H1 (cell line): ENCODE results near the gene KCNRG. TPM values are rescaled to one million over a fixed set of nuclear protein-coding genes. Genes with fewer than 3 reads are reported as not detected.

ENCODE experiments used
- ASH2L ChIP-seq: fragments of 200-600, 300-600 bp; sonication (generic); IDR thresholded peaks from one replicate; pipeline ENCODE4 v1.7.1; 2017; ENCODE audit warnings: low read length
- BACH1 ChIP-seq: IDR thresholded peaks from 2 replicates; pipeline ENCODE4 v1.6.1; 2012; ENCODE audit warnings: low read length, improper control_type of control experiment
- CBX5 ChIP-seq: fragments of 300-800, 300-1000 bp; sonication (generic); IDR thresholded peaks from 2 replicates; pipeline ENCODE4 v1.7.1; 2016; ENCODE audit warnings: antibody characterized with exemption, low read length, low read depth
- CEBPB ChIP-seq: IDR thresholded peaks from 2 replicates; pipeline ENCODE4 v1.6.1; 2012; ENCODE audit warnings: low read depth, low read length
- HDAC6 ChIP-seq: IDR thresholded peaks from one replicate; pipeline ENCODE4 v1.7.1; 2012; ENCODE audit warnings: low read depth, mild to moderate bottlenecking, inconsistent platforms, low read length, moderate library complexity
- NANOG ChIP-seq: IDR thresholded peaks from 2 replicates; pipeline ENCODE4 v1.6.1; 2011; ENCODE audit warnings: low read length, low read depth, mild to moderate bottlenecking, inconsistent platforms; ENCODE audit not compliant: insufficient read depth, poor library complexity, severe bottlenecking
- POLR2A ChIP-seq, 2 experiments: IDR thresholded peaks; 1 replicate in 1 of 2; 2 replicates in 1 of 2; pipeline ENCODE4 v1.6.1; 2011; ENCODE audit warnings: low read depth in 2 of 2, low read length in 2 of 2, mild to moderate bottlenecking in 2 of 2; ENCODE audit errors: control extremely low read depth in 1 of 2
- RAD21 ChIP-seq, 2 experiments: IDR thresholded peaks in 1 of 2; conservative IDR thresholded peaks in 1 of 2; 2 replicates each; pipeline ENCODE4 v1.6.1; 2011; ENCODE audit warnings: low read depth in 2 of 2, low read length in 2 of 2, improper control_type of control experiment in 1 of 2, inconsistent platforms in 1 of 2, mild to moderate bottlenecking in 1 of 2, moderate library complexity in 1 of 2
- RFX5 ChIP-seq: IDR thresholded peaks from 2 replicates; pipeline ENCODE4 v1.6.1; 2011; ENCODE audit warnings: low read depth, low read length, improper control_type of control experiment, borderline replicate concordance
- SIN3A ChIP-seq, 2 experiments: IDR thresholded peaks in 1 of 2; conservative IDR thresholded peaks in 1 of 2; 2 replicates each; pipeline ENCODE4 v1.6.1; 2011 to 2012; ENCODE audit warnings: low read length in 2 of 2, improper control_type of control experiment in 1 of 2, low read depth in 1 of 2, mild to moderate bottlenecking in 1 of 2
- SIX5 ChIP-seq: IDR thresholded peaks from 2 replicates; pipeline ENCODE4 v1.6.1; 2011; ENCODE audit warnings: mild to moderate bottlenecking, low read depth, low read length
- SP4 ChIP-seq: IDR thresholded peaks from 2 replicates; pipeline ENCODE4 v1.6.1; 2012; ENCODE audit warnings: low read length, inconsistent platforms
- SRF ChIP-seq: IDR thresholded peaks from 2 replicates; pipeline ENCODE4 v1.6.1; 2011; ENCODE audit warnings: mild to moderate bottlenecking, low read depth, low read length, moderate library complexity
- TAF1 ChIP-seq: IDR thresholded peaks from 2 replicates; pipeline ENCODE4 v1.6.1; 2011; ENCODE audit warnings: mild to moderate bottlenecking, low read depth, low read length
- TAF7 ChIP-seq: optimal IDR thresholded peaks from 2 replicates; pipeline ENCODE3; 2011; ENCODE audit warnings: low read depth, mild to moderate bottlenecking, inconsistent platforms, low read length, moderate library complexity, borderline replicate concordance
- TCF12 ChIP-seq: IDR thresholded peaks from 2 replicates; pipeline ENCODE4 v1.6.1; 2011; ENCODE audit warnings: low read depth, mild to moderate bottlenecking, low read length
- TEAD4 ChIP-seq: IDR thresholded peaks from 2 replicates; pipeline ENCODE4 v1.6.1; 2012; ENCODE audit warnings: low read depth, low read length, inconsistent platforms, mixed read lengths
- YY1 ChIP-seq: IDR thresholded peaks from 2 replicates; pipeline ENCODE4 v1.6.1; 2011; ENCODE audit warnings: low read depth, mild to moderate bottlenecking, low read length
- polyA plus RNA-seq, 7 experiments: library from polyadenylated mRNA; depleted of rRNA in 3 of 7; stranded (reverse) in 5 of 7; unstranded in 2 of 7; fragments of >200 nt in 5 of 7; fragments of 200-250 nt in 2 of 7; gene quantifications; 1 replicate in 5 of 7; 2 replicates in 1 of 7; 4 replicates in 1 of 7; pipeline versions ENCODE4 v1.2.1 to v1.2.3, GENCODE V29; 2011 to 2013; ENCODE audit warnings: missing spikeins in 2 of 7, mixed read lengths in 2 of 7
- total RNA-seq: library from RNA; stranded (reverse); fragmentation: NEBNext Ultra II Directional; extraction: Animal tissue kit (Norgen Biotek cat#: 25700); gene quantifications from 2 replicates; pipeline ENCODE4 v1.2.1, GENCODE V29; 2021
- TF ChIP-seq, protein P1 (sequence below): IDR thresholded peaks from 2 replicates; pipeline ENCODE4 v1.6.1; 2012; ENCODE audit warnings: inconsistent platforms
- TF ChIP-seq, protein P2 (sequence below): IDR thresholded peaks from 2 replicates; pipeline ENCODE4 v1.6.1; 2012; ENCODE audit warnings: inconsistent platforms
- TF ChIP-seq, protein P3 (sequence below), 3 experiments: IDR thresholded peaks; 1 replicate in 2 of 3; 2 replicates in 1 of 3; pipeline versions ENCODE4 v1.5.1 to v1.6.1; 2011; ENCODE audit warnings: low read length in 3 of 3, mild to moderate bottlenecking in 3 of 3, inconsistent platforms in 2 of 3, low read depth in 1 of 3, moderate library complexity in 1 of 3; ENCODE audit not compliant: insufficient read depth in 1 of 3; ENCODE audit errors: control extremely low read depth in 1 of 3

Gene KCNRG
- total and polyA plus RNA-seq, 2 of the 8 experiments (the other 6 are each of a cell fraction or from before 2014, with no cell fraction given) = 0.65 to 1.2 TPM

DNA sequence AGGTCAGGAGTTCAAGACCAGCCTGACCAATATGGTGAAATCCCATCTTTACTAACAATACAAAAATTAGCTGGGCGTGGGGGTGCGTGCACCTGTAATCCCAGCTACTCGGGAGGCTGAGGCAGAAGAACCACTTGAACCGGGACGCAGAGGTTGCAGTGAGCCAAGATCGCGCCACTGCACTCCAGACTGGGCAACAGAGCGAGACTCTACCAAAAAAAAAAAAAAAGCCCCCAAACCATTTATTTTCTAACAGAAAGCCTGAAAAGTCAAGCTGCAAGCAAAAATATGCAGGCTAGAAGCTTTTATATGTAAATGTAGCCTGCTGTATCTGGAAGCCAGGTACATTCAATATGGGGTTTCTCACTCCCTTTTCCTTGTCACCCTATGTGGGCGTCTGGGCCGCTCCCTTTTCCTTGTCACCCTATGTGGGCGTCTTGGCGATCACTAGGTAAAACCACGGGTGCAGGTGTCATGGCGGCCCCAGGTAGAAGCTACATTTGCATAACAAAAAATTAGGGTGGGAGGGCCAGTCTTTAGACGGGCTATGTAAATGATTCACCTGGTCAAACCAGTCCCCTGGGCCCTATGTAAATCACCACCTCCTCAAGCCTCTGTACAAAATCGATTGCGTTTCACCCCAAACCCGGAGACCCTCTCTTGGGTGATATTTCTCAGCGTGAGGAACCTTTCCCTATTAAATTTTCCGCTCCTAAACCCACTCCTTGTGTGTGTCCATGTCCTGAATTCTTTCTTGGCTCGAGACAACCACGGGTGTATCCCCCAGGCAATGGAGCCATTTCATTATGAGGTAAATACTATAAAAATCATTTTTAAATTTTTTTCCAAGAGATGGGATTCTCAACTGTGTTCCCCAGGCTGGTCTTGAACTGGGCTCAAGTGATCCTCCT is 16.3 kb upstream of the KCNRG start (continued):
- TF ChIP-seq, protein P1, sequence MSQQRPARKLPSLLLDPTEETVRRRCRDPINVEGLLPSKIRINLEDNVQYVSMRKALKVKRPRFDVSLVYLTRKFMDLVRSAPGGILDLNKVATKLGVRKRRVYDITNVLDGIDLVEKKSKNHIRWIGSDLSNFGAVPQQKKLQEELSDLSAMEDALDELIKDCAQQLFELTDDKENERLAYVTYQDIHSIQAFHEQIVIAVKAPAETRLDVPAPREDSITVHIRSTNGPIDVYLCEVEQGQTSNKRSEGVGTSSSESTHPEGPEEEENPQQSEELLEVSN = no peak
- no peak for TF ChIP-seq TAF7
- TF ChIP-seq BACH1 = no peak
- no peak for TF ChIP-seq SRF
- TF ChIP-seq HDAC6 = no peak
- peak; percentile 55; the same call in 1 of the 2 replicates for TF ChIP-seq TAF1
- no peak for TF ChIP-seq SP4
- TF ChIP-seq TCF12 = 0 out of 2 replicates have a peak, but pooled peaks have one; percentile 49
- no peak for TF ChIP-seq SIX5
- TF ChIP-seq, protein P2, sequence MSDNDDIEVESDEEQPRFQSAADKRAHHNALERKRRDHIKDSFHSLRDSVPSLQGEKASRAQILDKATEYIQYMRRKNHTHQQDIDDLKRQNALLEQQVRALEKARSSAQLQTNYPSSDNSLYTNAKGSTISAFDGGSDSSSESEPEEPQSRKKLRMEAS = no peak
- TF ChIP-seq POLR2A (IDR thresholded peaks at IDR 0.05; ENCODE audit: control extremely low read depth in 1 of 2, low read depth in 2 of 2, low read length in 2 of 2) = peak in 1 of 2 experiments; percentile 18; a peak in 2 of 3 replicates
- peak; percentile 93 for TF ChIP-seq YY1
- TF ChIP-seq RAD21 (IDR thresholded peaks at IDR 0.05 in 1 of 2, conservative IDR thresholded peaks at IDR 0.05 in 1 of 2; ENCODE audit: low read depth in 2 of 2, low read length in 2 of 2) = no peak
- peak in 1 of 2 experiments; percentile 5; a peak in 1 of 4 replicates for TF ChIP-seq SIN3A (conservative IDR thresholded peaks at IDR 0.05 in 1 of 2, IDR thresholded peaks at IDR 0.05 in 1 of 2; ENCODE audit: low read depth in 1 of 2, low read length in 2 of 2)
- no peak for TF ChIP-seq TEAD4
- TF ChIP-seq, protein P3, sequence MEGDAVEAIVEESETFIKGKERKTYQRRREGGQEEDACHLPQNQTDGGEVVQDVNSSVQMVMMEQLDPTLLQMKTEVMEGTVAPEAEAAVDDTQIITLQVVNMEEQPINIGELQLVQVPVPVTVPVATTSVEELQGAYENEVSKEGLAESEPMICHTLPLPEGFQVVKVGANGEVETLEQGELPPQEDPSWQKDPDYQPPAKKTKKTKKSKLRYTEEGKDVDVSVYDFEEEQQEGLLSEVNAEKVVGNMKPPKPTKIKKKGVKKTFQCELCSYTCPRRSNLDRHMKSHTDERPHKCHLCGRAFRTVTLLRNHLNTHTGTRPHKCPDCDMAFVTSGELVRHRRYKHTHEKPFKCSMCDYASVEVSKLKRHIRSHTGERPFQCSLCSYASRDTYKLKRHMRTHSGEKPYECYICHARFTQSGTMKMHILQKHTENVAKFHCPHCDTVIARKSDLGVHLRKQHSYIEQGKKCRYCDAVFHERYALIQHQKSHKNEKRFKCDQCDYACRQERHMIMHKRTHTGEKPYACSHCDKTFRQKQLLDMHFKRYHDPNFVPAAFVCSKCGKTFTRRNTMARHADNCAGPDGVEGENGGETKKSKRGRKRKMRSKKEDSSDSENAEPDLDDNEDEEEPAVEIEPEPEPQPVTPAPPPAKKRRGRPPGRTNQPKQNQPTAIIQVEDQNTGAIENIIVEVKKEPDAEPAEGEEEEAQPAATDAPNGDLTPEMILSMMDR (IDR thresholded peaks at IDR 0.05; ENCODE audit: control extremely low read depth in 1 of 3, insufficient read depth in 1 of 3, low read depth in 1 of 3, low read length in 3 of 3) = no peak
- TF ChIP-seq ASH2L = peak; percentile 50
- no peak for TF ChIP-seq CBX5
- no peak for TF ChIP-seq RFX5
- no peak for TF ChIP-seq CEBPB
- no peak for TF ChIP-seq NANOG
